GM21619 (cell line): Measurements from ENCODE around the gene MTG2.
"Not testable (repeated sequence)": the region's sequence is repeated elsewhere in the genome, so short reads cannot be mapped to it uniquely, and the experiment has no call there.

Experiments used
- ATAC-seq: cut with Tn5 transposase; IDR thresholded peaks from one replicate; pipeline ENCODE4 v1.9.1; 2021; ENCODE audit not compliant: unreplicated experiment

MTG2 gene

GRCh38 chr20:62145688-62146018, 37.2 kb upstream of the MTG2 start:
- no peak for ATAC-seq

GRCh38 chr20:62146019-62146755, 36.6 kb upstream of the MTG2 start:
- ATAC-seq, result no peak

GRCh38 chr20:62147125-62147524, 35.7 kb upstream of the MTG2 start:
- ATAC-seq, result no peak

- ATAC-seq, result no peak
These were observed 35.3 kb upstream of the MTG2 start for GRCh38 chr20:62147528-62147927.

GRCh38 chr20:62148383-62148782, 34.4 kb upstream of the MTG2 start:
- not testable (repeated sequence) for ATAC-seq

- no peak for ATAC-seq
These were observed 33.9 kb upstream of the MTG2 start for GRCh38 chr20:62148908-62149314.

GRCh38 chr20:62149532-62150309, 33.1 kb upstream of the MTG2 start:
- ATAC-seq, result no peak

GRCh38 chr20:62150310-62150575, 32.6 kb upstream of the MTG2 start:
- ATAC-seq, result no peak

- ATAC-seq, result no peak
These were observed 31.6 kb upstream of the MTG2 start for GRCh38 chr20:62151225-62151624.

GRCh38 chr20:62151835-62152364, 30.9 kb upstream of the MTG2 start:
- no peak for ATAC-seq

GRCh38 chr20:62155428-62156253, 27.2 kb upstream of the MTG2 start:
- no peak for ATAC-seq

- no peak for ATAC-seq
These were observed 26.6 kb upstream of the MTG2 start for GRCh38 chr20:62156254-62156556.

GRCh38 chr20:62156592-62157386, 26.0 kb upstream of the MTG2 start:
- peak; percentile 58 for ATAC-seq

GRCh38 chr20:62157387-62158087, 25.3 kb upstream of the MTG2 start:
- ATAC-seq, result no peak

GRCh38 chr20:62158088-62158400, 24.8 kb upstream of the MTG2 start:
- no peak for ATAC-seq

GRCh38 chr20:62158541-62158940, 24.3 kb upstream of the MTG2 start:
- no peak for ATAC-seq

- ATAC-seq, result no peak
These were observed 23.8 kb upstream of the MTG2 start for GRCh38 chr20:62159052-62159451.

- ATAC-seq, result peak; percentile 46
These were observed 23.0 kb upstream of the MTG2 start for GRCh38 chr20:62159839-62160238.

GRCh38 chr20:62160253-62160652, 22.6 kb upstream of the MTG2 start:
- no peak for ATAC-seq

GRCh38 chr20:62160876-62161275, 22.0 kb upstream of the MTG2 start:
- ATAC-seq, result no peak

GRCh38 chr20:62161347-62161746, 21.5 kb upstream of the MTG2 start:
- no peak for ATAC-seq
